ENCODE data around the gene CAMTA1.
"Not testable (repeated sequence)": the region's sequence is repeated elsewhere in the genome, so short reads cannot be mapped to it uniquely, and the experiment has no call there.

The CAMTA1 gene

DNA sequence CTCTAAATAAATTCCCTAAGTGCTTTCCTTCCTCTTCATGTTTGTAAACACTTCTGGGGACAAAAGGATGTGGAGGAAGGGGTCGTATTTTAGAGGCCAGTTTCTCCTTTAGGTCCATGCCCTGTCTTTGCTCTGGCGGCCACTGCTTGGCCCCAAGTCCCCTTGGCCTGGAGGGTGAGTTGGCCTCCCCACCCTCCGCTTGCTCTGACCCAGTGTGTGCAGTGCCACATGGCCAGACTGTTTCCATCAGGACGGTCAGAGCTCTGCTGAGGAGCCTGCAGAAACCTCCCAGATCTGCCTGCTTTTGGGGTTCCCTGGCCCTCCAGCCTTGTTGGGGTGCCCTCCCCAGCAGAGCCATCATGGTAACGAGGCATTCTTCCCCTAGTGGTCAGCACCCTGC lies 127.8 kb downstream of the CAMTA1 start:
- H4K20me1 ChIP-seq = no peaks in the 10 kb centered on the region
- peaks cover 0 to 11% (median 6%) of the 10 kb centered on the region in 11 experiments; a peak in 8 of 22 replicates for H3K9me3 ChIP-seq (replicated peaks in 1 of 11)
- 0 out of 22 replicates have a peak overlapping the region, but pooled peaks of 1 of the 11 experiments have one; percentile 24 for H3K4me2 ChIP-seq
- H3K27me3 ChIP-seq = no peaks in the 10 kb centered on the region
- peaks cover 13 to 44% (median 34%) of the 10 kb centered on the region in 10 experiments; a peak in 19 of 20 replicates for H3K4me1 ChIP-seq
- no peak for TF ChIP-seq Cebpa-rat (IDR thresholded peaks at IDR 0.05)
- H3K27ac ChIP-seq = no peak overlapping the region
- no peak overlapping the region for H3K4me3 ChIP-seq
- no peak overlapping the region for H3K9ac ChIP-seq
- no peaks in the 10 kb centered on the region for H3K36me3 ChIP-seq

- no peaks in the 10 kb centered on the region for H3K36me3 ChIP-seq
- H3K4me2 ChIP-seq = peak overlapping the region in 9 of 11 experiments; percentile 40 to 65 (median 54); a peak in 18 of 22 replicates
- TF ChIP-seq Cebpa-rat (IDR thresholded peaks at IDR 0.05) = no peak
These were observed 129.5 kb downstream of the CAMTA1 start for GRCh38 chr1:6914706-6915105.

DNA sequence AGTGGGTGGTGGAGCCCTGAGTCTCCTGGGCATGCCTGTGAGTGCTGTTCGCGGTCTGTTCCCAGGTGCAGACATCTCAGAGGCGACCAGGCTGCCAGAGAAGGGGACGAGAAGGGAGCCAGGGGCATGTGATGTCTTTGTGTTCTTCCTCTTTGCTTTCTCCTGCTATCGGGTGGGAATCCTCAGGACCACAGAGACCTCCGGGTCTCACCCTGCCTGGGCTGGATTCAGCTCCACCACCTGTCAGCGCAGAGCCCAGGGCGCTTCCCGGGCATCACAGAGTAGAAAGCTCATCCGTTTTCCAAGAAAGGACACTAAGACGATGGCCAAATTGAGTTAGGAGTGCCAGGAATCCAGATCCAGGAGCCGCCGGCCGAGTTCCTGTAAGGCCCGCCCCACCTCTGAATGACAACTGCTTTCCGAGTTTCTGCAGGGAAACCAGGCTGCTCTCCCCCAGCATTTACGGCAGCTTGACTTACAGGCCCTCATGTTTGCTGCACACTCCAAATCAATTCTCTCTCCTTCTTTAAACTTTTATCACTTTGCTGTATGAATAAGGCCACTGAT lies 130.8 kb downstream of the CAMTA1 start:
- Histone ChIP-seq H3K4me1 (peaks cover 20 to 60% (median 52%) of the 10 kb centered on the region in 10 experiments; a peak in 19 of 20 replicates), H3K9ac (no peak overlapping the region), H3K36me3 (no peaks in the 10 kb centered on the region), H4K20me1 (no peaks in the 10 kb centered on the region), H3K9me3 (replicated peaks in 1 of 11) (peaks cover 10 to 27% (median 17%) of the 10 kb centered on the region in 11 experiments), H3K4me3 (no peak overlapping the region), H3K4me2 (peak overlapping the region in 10 of 11 experiments; percentile 15 to 65 (median 50); a peak in 15 of 22 replicates), H3K27ac (no peak overlapping the region), H3K27me3 (no peaks in the 10 kb centered on the region)
- TF ChIP-seq Cebpa-rat (IDR thresholded peaks at IDR 0.05) = no peak

More at GRCh38 chr1:6914706-6915105, 129.5 kb downstream of the CAMTA1 start:
- Histone ChIP-seq H4K20me1 (no peaks in the 10 kb centered on the region), H3K4me1 (peaks cover 20 to 59% (median 50%) of the 10 kb centered on the region in 10 experiments; a peak in 19 of 20 replicates), H3K9me3 (replicated peaks in 1 of 11) (peaks cover 0 to 13% (median 6%) of the 10 kb centered on the region in 11 experiments; a peak in 11 of 22 replicates), H3K9ac (no peak overlapping the region), H3K27ac (no peak overlapping the region), H3K4me3 (no peak overlapping the region), H3K27me3 (no peaks in the 10 kb centered on the region)

GRCh38 chr1:6917067-6917466 lies 131.8 kb downstream of the CAMTA1 start:
- Histone ChIP-seq H3K9me3 (replicated peaks in 1 of 11) (peaks cover 20 to 37% (median 26%) of the 10 kb centered on the region in 11 experiments), H4K20me1 (no peaks in the 10 kb centered on the region), H3K27ac (no peak overlapping the region), H3K4me1 (peaks cover 20 to 58% (median 48%) of the 10 kb centered on the region in 10 experiments; a peak in 19 of 20 replicates), H3K9ac (no peak overlapping the region), H3K27me3 (no peaks in the 10 kb centered on the region), H3K36me3 (no peaks in the 10 kb centered on the region), H3K4me2 (peak overlapping the region in 5 of 11 experiments; percentile 3 to 32 (median 8); a peak in 5 of 22 replicates), H3K4me3 (no peak overlapping the region)
- no peak for TF ChIP-seq Cebpa-rat (IDR thresholded peaks at IDR 0.05)

- peak overlapping the region in 6 of 11 experiments; percentile 17 to 51 (median 30); a peak in 6 of 22 replicates for H3K27ac ChIP-seq
- H3K4me3 ChIP-seq = no peak overlapping the region
- H3K9ac ChIP-seq = peak overlapping the region in 4 of 11 experiments; percentile 11 to 53 (median 21); a peak in 3 of 22 replicates
- no peaks in the 10 kb centered on the region for H3K36me3 ChIP-seq
- no peaks in the 10 kb centered on the region for H3K27me3 ChIP-seq
- H3K4me1 ChIP-seq = peaks cover 20 to 64% (median 58%) of the 10 kb centered on the region in 10 experiments; a peak in 19 of 20 replicates
- H3K4me2 ChIP-seq = peak overlapping the region; percentile 12 to 76 (median 45)
- H4K20me1 ChIP-seq = no peaks in the 10 kb centered on the region
- peaks cover 21 to 34% (median 25%) of the 10 kb centered on the region in 11 experiments for H3K9me3 ChIP-seq (replicated peaks in 1 of 11)
- no peak for TF ChIP-seq Cebpa-rat (IDR thresholded peaks at IDR 0.05)
These were observed 133.1 kb downstream of the CAMTA1 start for GRCh38 chr1:6918186-6918924.

DNA sequence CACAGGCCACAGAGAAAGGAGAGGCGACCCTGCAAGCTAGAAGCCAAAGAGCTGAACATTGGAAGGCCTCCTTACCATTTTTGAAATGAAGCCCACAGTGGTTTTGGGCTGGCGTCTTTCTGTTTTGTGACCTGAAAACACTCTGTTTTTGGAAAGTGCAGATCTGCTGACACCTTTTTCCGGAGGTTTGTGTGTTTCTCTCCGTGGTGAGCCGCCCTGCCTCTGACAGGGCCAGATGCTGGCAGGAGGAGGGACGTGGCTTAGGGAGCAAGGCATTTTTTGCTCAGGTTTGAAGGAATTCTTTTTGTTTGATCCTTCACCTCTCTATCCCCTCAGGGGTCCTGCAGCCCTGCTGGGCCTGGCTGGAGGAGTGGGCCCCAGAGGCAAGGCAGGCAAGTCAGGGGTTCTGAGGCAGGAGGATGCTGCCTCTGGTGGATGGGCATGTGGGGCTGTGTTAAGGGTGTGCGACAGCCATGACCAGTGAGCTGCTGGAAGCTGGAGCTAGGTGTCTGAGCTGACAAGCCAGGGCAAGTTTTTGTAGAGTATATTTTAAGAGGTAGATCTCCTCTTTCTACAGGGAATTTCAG lies 133.8 kb downstream of the CAMTA1 start:
- Histone ChIP-seq H3K4me3 (no peak overlapping the region), H3K4me2 (peak overlapping the region; percentile 12 to 76 (median 45)), H3K36me3 (no peaks in the 10 kb centered on the region), H4K20me1 (no peaks in the 10 kb centered on the region), H3K4me1 (peaks cover 20 to 71% (median 64%) of the 10 kb centered on the region in 10 experiments; a peak in 19 of 20 replicates), H3K27ac (peak overlapping the region in 6 of 11 experiments; percentile 17 to 51 (median 30); a peak in 6 of 22 replicates), H3K9me3 (replicated peaks in 1 of 11) (peaks cover 18 to 28% (median 22%) of the 10 kb centered on the region in 11 experiments), H3K9ac (peak overlapping the region in 3 of 11 experiments; percentile 20 to 53 (median 22); a peak in 4 of 22 replicates), H3K27me3 (no peaks in the 10 kb centered on the region)
- no peak for TF ChIP-seq Cebpa-rat (IDR thresholded peaks at IDR 0.05)

DNA sequence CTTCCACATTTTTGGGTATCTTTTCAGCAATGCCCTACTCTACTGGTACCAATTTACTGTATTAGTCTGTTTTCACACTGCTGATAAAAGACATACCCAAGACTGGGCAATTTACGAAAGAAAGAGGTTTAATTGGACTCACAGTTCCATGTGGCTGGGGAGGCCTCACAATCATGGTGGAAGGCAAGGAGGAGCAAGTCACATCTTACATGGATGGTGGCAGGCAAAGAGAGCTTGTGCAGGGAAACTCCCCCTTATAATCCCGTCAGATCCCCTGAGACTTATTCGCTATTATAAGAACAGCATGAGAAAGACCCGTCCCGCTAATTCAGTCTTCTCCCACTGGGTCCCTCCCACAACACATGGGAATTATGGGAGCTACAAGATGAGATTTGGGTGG lies 136.3 kb downstream of the CAMTA1 start:
- peaks cover 6 to 71% (median 63%) of the 10 kb centered on the region in 10 experiments; a peak in 18 of 20 replicates for H3K4me1 ChIP-seq
- not testable (repeated sequence) for H3K4me3 ChIP-seq, H4K20me1 ChIP-seq, H3K27me3 ChIP-seq, H3K27ac ChIP-seq, H3K9ac ChIP-seq, H3K36me3 ChIP-seq, H3K4me2 ChIP-seq
- H3K9me3 ChIP-seq (replicated peaks in 1 of 11) = peaks cover 18 to 28% (median 22%) of the 10 kb centered on the region in 11 experiments

DNA sequence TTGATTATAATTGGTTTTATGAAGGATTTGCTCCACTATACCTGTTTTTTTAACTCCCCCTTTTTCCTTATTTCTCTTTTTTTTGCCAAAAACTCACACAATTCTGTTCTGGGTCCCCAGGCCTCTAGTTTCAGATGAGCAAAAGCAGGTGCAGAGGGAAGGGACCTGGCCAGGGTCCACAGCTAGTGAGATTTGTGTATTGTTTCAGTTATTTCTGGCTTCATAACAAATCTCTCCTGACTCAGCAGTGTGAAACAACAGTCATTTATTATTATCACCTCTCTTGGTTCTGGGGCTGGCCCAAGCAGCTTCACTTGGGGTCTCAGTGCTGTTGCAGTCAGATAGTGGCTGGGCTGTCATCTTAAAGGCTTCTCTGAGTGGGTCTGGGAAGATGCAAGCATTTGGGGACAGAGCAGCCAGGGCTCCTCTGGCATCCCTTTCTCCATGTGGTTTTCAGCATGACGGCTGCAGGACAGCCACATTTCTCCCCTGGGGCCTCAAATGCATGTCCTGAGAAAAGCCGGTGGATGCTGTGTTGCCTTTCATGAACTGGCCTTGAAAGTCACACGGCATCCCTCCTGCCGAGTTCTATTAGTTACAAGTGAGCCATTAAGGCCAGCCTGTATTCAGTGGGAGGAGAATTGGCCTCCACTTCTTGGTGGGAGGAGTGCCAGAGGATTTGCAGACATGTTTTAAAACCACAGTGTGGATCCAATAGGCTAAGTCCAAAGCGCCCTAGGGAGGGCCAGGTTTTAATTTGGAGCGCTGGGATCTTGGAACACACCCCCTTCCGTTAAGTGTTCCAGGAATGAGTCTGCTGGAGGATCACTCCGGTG lies 137.1 kb downstream of the CAMTA1 start:
- Histone ChIP-seq H3K9ac (no peak overlapping the region), H3K4me1 (peaks cover 6 to 74% (median 60%) of the 10 kb centered on the region in 10 experiments; a peak in 18 of 20 replicates), H3K4me2 (peak overlapping the region in 8 of 11 experiments; percentile 25 to 74 (median 50); a peak in 15 of 22 replicates), H3K27me3 (no peaks in the 10 kb centered on the region), H3K36me3 (no peaks in the 10 kb centered on the region), H4K20me1 (no peaks in the 10 kb centered on the region), H3K27ac (no peak overlapping the region), H3K9me3 (replicated peaks in 1 of 11) (peaks cover 18 to 28% (median 22%) of the 10 kb centered on the region in 11 experiments), H3K4me3 (no peak overlapping the region)
- no peak for TF ChIP-seq Cebpa-rat (IDR thresholded peaks at IDR 0.05)

Measured in BLaER1 treated with 17β-estradiol and CSF1 and Interleukin-3, amounts not matched to agents 10 nM and 100 nM (cell line).